ACC112 (cell line): ENCODE measurements around the gene MYO9B.

Experiments used
- H2AFZ ChIP-seq: fragments of 200-600 bp; sonication (generic); one replicate; pipeline ENCODE4 v1.6.0; 2017; ENCODE audit warnings: antibody characterized with exemption, low read length; ENCODE audit not compliant: unreplicated experiment
- H3K27ac ChIP-seq: fragments of 200-600 bp; sonication (generic); 2 replicates; pipeline ENCODE4 v1.5.1; 2014; ENCODE audit warnings: low read depth, mild to moderate bottlenecking, antibody characterized with exemption, low read length, moderate library complexity
- H3K27me3 ChIP-seq: fragments of 200-600 bp; sonication (generic); 2 replicates; pipeline ENCODE4 v1.6.1; 2014; ENCODE audit warnings: mild to moderate bottlenecking, antibody characterized with exemption, low read length, moderate library complexity, mixed read lengths; ENCODE audit not compliant: insufficient read depth
- H3K36me3 ChIP-seq: fragments of 200-600 bp; sonication (generic); 2 replicates; pipeline ENCODE4 v1.6.1; 2016; ENCODE audit warnings: mild to moderate bottlenecking, antibody characterized with exemption, low read length, moderate library complexity, mixed read lengths; ENCODE audit not compliant: insufficient read depth
- H3K4me1 ChIP-seq: fragments of 200-600 bp; sonication (generic); one replicate; pipeline ENCODE4 v1.6.1; 2016; ENCODE audit warnings: low read length, mixed read lengths; ENCODE audit not compliant: insufficient read depth, unreplicated experiment, control insufficient read depth
- H3K4me3 ChIP-seq: fragments of 200-600 bp; sonication (generic); 2 replicates; pipeline ENCODE4 v1.5.1; 2014; ENCODE audit warnings: mild to moderate bottlenecking, low read depth, low read length
- H3K79me2 ChIP-seq: fragments of 200-600 bp; sonication (generic); one replicate; pipeline ENCODE4 v1.6.0; 2016; ENCODE audit warnings: low read length; ENCODE audit not compliant: control insufficient read depth, unreplicated experiment, insufficient read depth

The MYO9B gene

DNA sequence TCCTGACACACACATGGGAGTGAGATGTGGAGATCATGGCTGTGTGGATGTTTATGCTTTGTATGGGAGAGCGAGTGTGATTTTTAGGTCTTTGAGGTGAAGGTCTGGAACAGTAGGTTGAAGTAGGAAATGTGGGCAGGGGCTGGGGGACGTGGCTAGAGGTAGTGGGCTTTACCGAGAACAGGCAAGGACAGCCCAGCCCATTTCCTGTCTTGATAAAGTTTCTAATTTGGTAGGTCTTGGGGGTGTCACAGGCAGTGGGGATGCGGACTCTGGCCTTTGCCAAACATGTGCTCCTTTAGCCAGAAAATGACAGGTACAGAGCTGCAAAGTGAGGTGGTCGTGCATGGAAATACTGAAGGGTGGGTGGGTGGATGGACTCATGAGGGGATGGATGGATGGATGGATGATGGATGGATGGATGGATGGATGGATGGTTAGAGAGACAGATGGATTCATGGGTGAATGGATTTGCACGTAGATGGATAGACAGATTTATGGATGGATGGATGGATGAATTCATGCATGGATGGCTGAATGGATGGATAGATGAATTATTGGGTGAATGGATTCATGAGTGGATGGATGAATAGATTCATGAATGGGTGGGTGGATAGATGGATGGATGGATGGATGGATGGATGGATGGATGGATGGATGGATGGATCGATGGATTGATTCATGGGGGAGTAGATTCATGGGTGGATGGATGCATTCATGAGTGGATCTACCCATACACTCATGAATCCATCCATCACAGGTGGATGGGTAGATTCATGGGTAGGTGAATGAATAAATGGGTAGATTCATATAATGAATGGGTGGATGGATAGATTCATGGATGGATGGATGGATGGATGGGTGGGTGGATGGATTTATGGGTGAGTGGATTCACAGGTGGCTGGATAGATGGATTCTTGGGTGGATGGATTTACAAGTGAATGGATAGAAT is 70.2 kb downstream of the MYO9B start:
- H3K36me3 ChIP-seq: no peaks in the 10 kb centered on the region
- no peaks in the 10 kb centered on the region for H3K27me3 ChIP-seq
- no peak overlapping the region for H3K27ac ChIP-seq
- no peak overlapping the region for H3K4me3 ChIP-seq
- no peak overlapping the region for H2AFZ ChIP-seq
- peaks cover 3% of the 10 kb centered on the region for H3K4me1 ChIP-seq
- no peaks in the 10 kb centered on the region for H3K79me2 ChIP-seq

- H3K27me3 ChIP-seq: no peaks in the 10 kb centered on the region
- H3K79me2 ChIP-seq: no peaks in the 10 kb centered on the region
- H3K27ac ChIP-seq: no peak overlapping the region
- H3K36me3 ChIP-seq: no peaks in the 10 kb centered on the region
- H3K4me3 ChIP-seq: no peak overlapping the region
- H2AFZ ChIP-seq: no peak overlapping the region
- H3K4me1 ChIP-seq: peaks cover 3% of the 10 kb centered on the region
Observed at GRCh38 chr19:17148130-17148529, 72.6 kb downstream of the MYO9B start.

DNA sequence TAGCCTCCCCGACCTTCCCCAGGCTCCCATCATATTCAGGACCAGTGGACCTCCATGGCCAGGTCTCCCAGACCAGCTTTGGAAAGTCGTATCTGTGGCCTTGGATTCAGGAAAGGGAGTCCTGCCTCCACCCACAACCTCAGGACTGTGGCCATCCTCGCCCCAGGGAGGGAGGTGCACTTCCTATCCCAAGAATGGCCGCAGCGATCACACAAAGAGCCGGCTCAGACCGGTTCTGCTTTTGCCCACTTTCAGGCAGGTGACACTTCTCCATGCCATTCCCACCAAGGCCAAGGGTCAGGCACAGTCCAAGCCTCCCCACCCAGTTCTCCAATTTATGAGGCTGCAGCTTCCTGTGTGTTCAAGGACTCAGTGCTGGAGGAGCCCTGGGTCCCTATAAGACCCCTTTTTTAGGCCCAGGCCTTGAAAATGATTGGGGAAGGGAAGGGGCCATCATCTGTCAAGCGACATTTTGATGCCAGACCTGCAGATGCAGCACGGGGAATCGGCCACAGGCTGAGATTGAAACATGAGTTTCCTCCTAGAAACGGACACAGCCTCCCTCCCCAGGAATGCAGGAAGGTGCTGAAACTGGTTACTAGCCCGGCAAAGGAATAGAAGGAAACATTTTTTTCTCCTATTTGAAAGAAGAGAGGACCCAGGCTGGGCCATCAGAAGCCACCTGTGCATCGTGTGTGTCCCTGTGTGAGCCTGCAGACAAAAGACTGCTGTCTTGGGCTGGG is 74.0 kb downstream of the MYO9B start:
- no peaks in the 10 kb centered on the region for H3K27me3 ChIP-seq
- peaks cover 3% of the 10 kb centered on the region for H3K4me1 ChIP-seq
- H3K79me2 ChIP-seq: no peaks in the 10 kb centered on the region
- H3K4me3 ChIP-seq: no peak overlapping the region
- no peaks in the 10 kb centered on the region for H3K36me3 ChIP-seq
- H3K27ac ChIP-seq: no peak overlapping the region
- no peak overlapping the region for H2AFZ ChIP-seq

- Histone ChIP-seq H3K36me3 (no peaks in the 10 kb centered on the region), H3K4me3 (no peak overlapping the region)
Observed at GRCh38 chr19:17153996-17154395, 78.4 kb downstream of the MYO9B start.

DNA sequence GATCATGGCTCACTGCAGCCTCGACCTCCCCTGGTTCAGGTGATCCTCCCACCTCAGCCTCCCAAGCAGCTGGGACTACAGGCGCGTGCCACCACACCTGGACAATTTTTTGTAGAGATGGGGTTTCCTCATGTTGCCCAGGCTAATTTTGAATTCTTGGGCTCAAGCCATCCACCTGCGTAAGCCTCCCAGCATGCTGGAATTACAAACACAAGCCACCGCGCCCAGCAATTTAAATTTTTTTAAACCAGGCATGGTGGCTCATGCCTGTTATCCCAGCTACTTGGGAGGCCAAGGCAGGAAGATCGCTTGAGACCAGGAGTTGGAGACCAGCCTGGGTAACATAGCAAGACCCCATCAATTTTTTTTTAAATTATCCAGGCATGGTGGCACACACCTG is 79.7 kb downstream of the MYO9B start:
- Histone ChIP-seq H3K79me2 (no peaks in the 10 kb centered on the region), H3K4me1 (no peaks in the 10 kb centered on the region), H3K27me3 (no peaks in the 10 kb centered on the region), H2AFZ (no peak overlapping the region), H3K36me3 (no peaks in the 10 kb centered on the region), H3K27ac (no peak overlapping the region), H3K4me3 (no peak overlapping the region)

More at GRCh38 chr19:17153996-17154395, 78.4 kb downstream of the MYO9B start:
- H3K27me3 ChIP-seq: no peaks in the 10 kb centered on the region
- H3K4me1 ChIP-seq: no peaks in the 10 kb centered on the region
- H3K27ac ChIP-seq: no peak overlapping the region
- H2AFZ ChIP-seq: no peak overlapping the region
- H3K79me2 ChIP-seq: no peaks in the 10 kb centered on the region

DNA sequence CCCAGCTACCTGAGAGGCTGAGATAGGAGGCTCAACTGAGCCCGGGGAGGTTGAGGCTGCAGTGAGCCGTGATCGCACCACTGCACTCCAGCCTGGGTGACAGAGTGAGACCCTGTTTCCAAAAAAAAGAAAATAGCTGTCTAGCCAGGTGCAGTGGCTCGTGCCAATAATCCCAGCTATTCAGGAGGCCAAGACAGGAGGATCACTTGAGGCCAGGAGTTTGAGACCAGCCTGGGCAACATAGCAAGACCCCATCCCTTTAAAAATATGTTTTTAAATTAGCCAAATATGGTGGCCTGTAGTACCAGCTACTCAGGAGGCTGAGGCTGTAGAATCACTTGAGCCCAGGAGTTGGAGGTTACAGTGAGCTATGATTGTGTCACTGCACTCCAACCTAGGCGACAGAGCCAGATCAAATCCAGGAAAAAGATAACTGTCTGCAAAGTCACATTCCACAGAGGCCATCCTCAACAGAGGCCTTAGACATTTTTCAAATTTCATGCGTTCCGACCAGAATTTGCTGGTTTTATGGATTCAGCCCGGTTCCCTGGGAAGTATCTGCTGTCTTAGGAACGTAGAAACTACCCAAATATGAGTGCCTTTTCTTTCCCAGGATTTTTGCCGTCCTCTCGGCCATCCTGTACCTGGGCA is 80.8 kb downstream of the MYO9B start:
- no peaks in the 10 kb centered on the region for H3K36me3 ChIP-seq

DNA sequence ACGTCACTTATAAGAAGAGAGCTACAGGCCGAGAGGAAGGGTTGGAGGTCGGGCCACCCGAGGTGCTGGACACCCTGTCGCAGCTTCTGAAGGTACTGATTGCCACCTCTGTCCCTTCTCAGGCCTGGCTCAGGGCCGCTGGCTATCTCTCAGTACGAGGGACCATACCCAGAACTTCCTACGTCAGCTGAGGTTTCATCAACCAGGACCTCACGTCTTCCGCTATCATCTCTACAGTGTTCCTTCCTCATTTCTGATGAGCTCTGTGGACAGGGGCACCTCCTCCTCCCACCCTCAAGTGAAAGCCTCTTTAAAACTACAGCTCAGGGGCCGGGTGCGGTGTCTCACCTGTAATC is 81.3 kb downstream of the MYO9B start:
- no peak overlapping the region for H2AFZ ChIP-seq
- H3K79me2 ChIP-seq: no peaks in the 10 kb centered on the region
- H3K27me3 ChIP-seq: no peaks in the 10 kb centered on the region
- H3K4me3 ChIP-seq: no peak overlapping the region
- H3K4me1 ChIP-seq: no peaks in the 10 kb centered on the region
- no peak overlapping the region for H3K27ac ChIP-seq
- H3K36me3 ChIP-seq: no peaks in the 10 kb centered on the region

More for the DNA sequence above, 80.8 kb downstream of the MYO9B start:
- Histone ChIP-seq H3K4me3 (no peak overlapping the region), H3K27me3 (no peaks in the 10 kb centered on the region), H3K27ac (no peak overlapping the region), H3K4me1 (no peaks in the 10 kb centered on the region), H3K79me2 (no peaks in the 10 kb centered on the region), H2AFZ (no peak overlapping the region)

GRCh38 chr19:17158584-17158983 is 83.0 kb downstream of the MYO9B start:
- Histone ChIP-seq H3K4me3 (no peak overlapping the region), H2AFZ (no peak overlapping the region), H3K36me3 (peaks cover 10% of the 10 kb centered on the region), H3K79me2 (no peaks in the 10 kb centered on the region), H3K4me1 (no peaks in the 10 kb centered on the region), H3K27me3 (no peaks in the 10 kb centered on the region), H3K27ac (no peak overlapping the region)

GRCh38 chr19:17159466-17160393 is 84.2 kb downstream of the MYO9B start:
- Histone ChIP-seq H3K27ac (no peak overlapping the region), H3K36me3 (peaks cover 15% of the 10 kb centered on the region)

GRCh38 chr19:17160908-17161307 is 85.3 kb downstream of the MYO9B start:
- Histone ChIP-seq H2AFZ (no peak overlapping the region), H3K27me3 (no peaks in the 10 kb centered on the region), H3K27ac (no peak overlapping the region), H3K36me3 (peaks cover 20% of the 10 kb centered on the region), H3K79me2 (no peaks in the 10 kb centered on the region), H3K4me1 (no peaks in the 10 kb centered on the region), H3K4me3 (no peak overlapping the region)

More at GRCh38 chr19:17159466-17160393, 84.2 kb downstream of the MYO9B start:
- no peaks in the 10 kb centered on the region for H3K4me1 ChIP-seq
- no peaks in the 10 kb centered on the region for H3K27me3 ChIP-seq
- H2AFZ ChIP-seq: no peak overlapping the region
- no peak overlapping the region for H3K4me3 ChIP-seq
- H3K79me2 ChIP-seq: no peaks in the 10 kb centered on the region
